GM18868 (cell line): ENCODE data around the gene SEC61A2.
"Not testable (repeated sequence)": the region's sequence is repeated elsewhere in the genome, so short reads cannot be mapped to it uniquely, and the experiment has no call there.

ENCODE experiments used
- ATAC-seq: cut with Tn5 transposase; IDR thresholded peaks from one replicate; pipeline ENCODE4 v1.9.1; 2021; ENCODE audit warnings: mild to moderate bottlenecking, moderate library complexity; ENCODE audit not compliant: unreplicated experiment

Gene SEC61A2

DNA sequence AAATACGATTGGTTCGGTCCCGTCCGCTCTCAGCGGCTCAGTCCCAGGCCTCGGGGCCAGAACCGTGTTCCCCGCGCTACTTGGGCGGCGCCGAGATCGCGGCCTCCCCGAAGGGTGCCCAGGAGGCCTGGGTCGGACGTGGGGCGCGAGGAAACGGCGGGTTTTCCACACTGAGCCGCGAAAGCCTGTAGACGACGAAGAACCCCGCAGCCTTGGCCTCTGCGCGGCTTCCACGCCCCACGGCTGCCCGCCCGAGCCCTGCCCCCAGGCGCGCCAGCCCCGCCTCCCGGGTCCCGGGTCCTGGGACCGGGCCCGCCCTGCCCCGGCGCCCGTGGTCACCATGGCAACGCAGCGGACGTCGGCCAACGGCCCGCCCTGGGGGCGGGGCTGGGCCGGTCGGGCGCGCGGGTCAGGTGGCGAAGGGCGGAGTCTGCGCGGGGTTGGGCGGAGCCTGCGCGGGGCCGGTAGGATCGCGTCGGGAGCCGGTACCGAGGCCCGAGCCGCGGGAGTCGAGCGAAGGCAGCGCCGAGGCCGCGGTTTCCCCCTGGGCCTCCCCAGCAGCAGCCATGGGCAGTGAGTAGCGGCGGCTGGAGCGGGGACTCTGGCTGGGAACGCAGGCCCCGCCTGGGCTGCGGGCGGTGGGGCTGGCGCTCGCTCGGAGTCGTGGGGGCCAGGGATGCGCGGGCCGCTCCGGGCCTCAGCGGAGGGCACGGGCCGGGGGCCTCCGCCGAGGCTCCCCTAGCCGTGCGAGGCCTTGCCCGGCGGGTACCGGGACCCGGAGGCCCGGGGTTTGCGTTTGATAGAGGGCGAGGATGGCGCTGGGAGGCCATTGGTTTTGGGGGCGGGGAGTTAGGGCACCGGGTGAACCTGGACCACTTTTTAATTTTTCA, at the start of gene SEC61A2:
Gene SEC61A2 (plus strand): TSS at position 456 of the 890 bp plus-strand sequence. CDS start 111 bp downstream, at position 567.
- peak; percentile 88 for ATAC-seq

DNA sequence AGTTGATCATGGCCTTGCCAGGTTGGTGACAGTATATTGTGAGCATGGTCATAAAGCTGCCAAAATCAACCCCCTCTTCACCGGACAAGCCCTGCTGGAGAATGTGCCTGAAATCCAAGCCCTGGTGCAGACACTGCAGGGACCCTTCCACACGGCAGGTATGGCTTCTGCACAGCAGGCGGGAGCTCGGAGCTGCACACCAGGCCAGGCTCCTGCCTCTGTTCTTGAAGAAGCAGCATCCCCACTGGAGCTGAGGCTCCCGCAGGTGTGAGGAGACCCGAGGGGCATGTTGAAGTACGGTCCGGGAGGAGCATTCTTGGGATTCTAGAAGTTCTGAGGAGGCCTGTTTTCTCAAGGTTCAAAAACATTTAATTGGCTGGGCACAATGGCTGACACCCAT, 48.0 kb upstream of the SEC61A2 start:
- no peak for ATAC-seq

- no peak for ATAC-seq
Measured at GRCh38 chr10:12081879-12082557, 47.5 kb upstream of the SEC61A2 start.

GRCh38 chr10:12088919-12089318, 40.6 kb upstream of the SEC61A2 start:
- ATAC-seq = no peak

DNA sequence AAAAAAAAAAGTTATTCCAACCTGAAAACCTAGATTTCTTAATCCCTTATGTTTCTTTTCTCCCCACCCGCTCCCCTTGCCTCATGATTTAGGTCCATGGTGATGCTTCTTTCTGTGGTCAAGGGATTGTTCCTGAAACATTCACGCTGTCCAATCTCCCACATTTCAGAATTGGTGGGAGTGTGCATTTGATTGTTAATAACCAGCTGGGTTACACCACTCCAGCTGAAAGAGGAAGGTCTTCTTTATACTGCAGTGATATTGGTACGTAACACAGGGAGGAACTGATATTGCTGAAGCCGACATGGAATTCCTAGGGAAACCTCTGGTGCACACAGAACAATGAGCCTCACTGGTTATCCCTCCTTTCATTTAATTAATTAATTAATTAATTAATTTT, 38.1 kb upstream of the SEC61A2 start:
- ATAC-seq = no peak

- not testable (repeated sequence) for ATAC-seq
Measured at GRCh38 chr10:12097361-12097760, 32.1 kb upstream of the SEC61A2 start.

DNA sequence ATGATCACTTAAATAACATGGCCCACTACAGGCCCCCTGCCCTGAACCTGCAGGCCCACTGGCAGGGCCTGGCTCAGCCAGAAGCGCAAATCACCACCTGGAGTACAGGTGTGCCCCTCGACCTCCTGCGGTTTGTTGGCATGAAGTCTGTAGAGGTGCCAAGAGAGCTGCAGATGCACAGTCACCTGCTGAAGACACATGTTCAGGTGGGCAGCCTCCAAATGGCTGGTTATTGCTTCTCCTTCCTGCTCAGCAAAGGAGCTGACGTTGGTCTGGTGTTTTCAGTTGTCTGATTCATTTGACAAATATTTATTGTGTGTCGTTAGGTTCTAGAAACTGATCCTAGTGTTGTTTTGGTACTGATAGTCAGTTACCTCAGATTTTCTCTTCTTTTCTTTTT, 31.7 kb upstream of the SEC61A2 start:
- ATAC-seq = no peak

- ATAC-seq = no peak
Measured at GRCh38 chr10:12098966-12099365, 30.5 kb upstream of the SEC61A2 start.

- ATAC-seq = no peak
Measured at GRCh38 chr10:12103802-12104201, 25.7 kb upstream of the SEC61A2 start.

DNA sequence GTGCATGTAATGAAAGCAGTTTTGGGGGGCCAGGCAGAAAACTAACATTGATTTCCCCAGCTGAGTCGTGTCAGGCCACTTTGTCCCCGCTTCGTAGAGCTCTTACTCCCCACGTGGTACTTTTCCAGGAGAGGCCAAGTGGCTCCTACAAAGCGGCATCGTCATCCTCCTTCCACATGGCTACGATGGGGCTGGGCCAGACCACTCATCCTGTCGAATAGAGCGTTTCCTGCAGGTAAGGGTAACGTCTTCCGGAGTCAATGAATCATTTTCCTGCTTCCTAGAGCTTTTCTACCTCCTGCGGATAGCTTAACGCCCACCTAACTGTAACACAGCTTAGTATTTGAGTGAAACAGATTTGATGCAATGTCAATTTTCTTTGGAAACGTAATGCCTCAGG, 21.7 kb upstream of the SEC61A2 start:
- no peak for ATAC-seq

GRCh38 chr10:12109286-12109685, 20.2 kb upstream of the SEC61A2 start:
- no peak for ATAC-seq

GRCh38 chr10:12111528-12111927, 17.9 kb upstream of the SEC61A2 start:
- no peak for ATAC-seq

- ATAC-seq = no peak
Measured at GRCh38 chr10:12113627-12114026, 15.8 kb upstream of the SEC61A2 start.

DNA sequence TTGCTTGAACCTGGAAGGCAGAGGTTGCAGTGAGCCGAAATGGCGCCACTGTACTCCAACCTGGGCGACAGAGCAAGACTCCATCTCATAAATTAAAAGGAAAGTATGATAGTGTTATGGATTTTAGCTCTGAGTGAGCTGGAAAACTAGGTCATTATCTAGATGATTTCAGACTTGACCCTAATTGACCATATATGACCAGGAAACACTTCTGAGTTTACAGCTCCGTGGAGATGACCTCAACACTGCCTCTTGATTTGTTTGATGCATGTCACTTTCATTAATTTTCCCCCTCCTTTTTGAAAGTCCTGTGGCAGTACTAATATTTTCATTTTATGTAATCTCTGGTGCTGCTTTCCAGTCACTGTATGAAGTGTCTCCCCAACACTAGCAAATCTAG, 7.8 kb upstream of the SEC61A2 start:
- ATAC-seq = no peak

- peak; percentile 46 for ATAC-seq
Measured at GRCh38 chr10:12130237-12130872, 878 bp downstream of the SEC61A2 start.

DNA sequence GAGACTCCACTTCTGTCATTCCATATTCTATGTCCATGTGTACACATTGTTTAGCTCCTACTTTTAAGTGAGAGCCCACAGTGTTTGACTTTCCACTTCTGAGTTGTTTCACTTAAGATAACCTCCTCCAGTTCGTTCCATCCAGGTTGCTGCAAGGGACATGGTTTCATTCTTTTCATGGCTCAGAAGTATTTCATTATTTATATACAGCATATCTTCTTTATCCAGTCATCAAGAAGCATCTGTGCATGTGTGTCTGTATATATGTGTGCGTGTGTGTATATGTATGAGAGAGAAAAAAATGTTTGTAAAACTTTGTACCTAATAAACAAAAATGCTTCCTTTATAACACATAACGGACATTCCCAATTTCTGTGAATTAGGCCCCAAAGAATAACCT, 6.2 kb downstream of the SEC61A2 start:
- no peak for ATAC-seq

DNA sequence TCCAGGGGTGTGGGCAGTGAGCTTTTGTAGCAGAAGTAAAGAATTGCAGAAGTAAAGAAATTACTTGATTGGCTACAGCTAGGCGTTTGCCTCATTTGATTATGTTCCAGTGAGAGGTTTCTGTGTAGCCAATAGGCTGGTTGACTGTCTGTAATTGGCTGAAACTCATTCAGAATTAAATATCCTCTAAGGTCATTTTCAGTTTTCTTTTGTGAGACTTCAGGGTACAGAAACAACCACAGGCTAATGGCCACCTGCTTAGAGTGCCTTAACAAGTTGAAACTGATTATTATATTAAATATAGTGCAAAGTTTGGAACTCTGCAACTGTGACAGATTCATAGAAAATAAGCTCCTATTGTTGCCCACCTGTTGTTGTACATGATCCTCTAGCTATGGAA, 10.6 kb downstream of the SEC61A2 start:
- no peak for ATAC-seq

GRCh38 chr10:12144538-12144937, 15.1 kb downstream of the SEC61A2 start:
- no peak for ATAC-seq

DNA sequence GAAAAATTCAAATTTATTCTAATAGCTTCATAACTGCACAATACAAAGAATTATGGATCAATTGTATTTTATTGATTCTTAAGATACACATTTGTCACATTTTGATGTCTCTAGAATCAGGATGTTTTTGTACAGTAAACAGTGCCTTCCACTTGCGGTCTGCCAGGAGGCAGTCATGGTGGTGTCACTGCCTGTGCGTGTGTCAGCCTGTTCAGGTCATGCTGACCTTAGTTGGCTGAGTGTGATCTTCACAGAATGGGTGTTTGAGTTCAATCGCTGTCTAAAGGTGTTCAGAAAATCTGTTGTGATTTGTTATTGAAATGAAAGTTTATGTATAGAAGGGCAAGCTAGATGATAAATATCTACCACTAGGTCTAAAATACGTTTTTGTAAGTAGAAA, 20.7 kb downstream of the SEC61A2 start:
- no peak for ATAC-seq

- no peak for ATAC-seq
Measured at GRCh38 chr10:12154516-12154915, 25.0 kb downstream of the SEC61A2 start.

- ATAC-seq = no peak
Measured at GRCh38 chr10:12156367-12157123, 27.1 kb downstream of the SEC61A2 start.
